ENCODE data around the gene FOXP4. TPM values are rescaled to one million over a fixed set of nuclear protein-coding genes. Genes with fewer than 3 reads are reported as not detected.

FOXP4 gene, protein sequence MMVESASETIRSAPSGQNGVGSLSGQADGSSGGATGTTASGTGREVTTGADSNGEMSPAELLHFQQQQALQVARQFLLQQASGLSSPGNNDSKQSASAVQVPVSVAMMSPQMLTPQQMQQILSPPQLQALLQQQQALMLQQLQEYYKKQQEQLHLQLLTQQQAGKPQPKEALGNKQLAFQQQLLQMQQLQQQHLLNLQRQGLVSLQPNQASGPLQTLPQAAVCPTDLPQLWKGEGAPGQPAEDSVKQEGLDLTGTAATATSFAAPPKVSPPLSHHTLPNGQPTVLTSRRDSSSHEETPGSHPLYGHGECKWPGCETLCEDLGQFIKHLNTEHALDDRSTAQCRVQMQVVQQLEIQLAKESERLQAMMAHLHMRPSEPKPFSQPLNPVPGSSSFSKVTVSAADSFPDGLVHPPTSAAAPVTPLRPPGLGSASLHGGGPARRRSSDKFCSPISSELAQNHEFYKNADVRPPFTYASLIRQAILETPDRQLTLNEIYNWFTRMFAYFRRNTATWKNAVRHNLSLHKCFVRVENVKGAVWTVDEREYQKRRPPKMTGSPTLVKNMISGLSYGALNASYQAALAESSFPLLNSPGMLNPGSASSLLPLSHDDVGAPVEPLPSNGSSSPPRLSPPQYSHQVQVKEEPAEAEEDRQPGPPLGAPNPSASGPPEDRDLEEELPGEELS
- total RNA-seq (2014; rRNA removed; shearing (Covaris generic)) (3.9 and 5.4 TPM in 2 replicates), polyA plus RNA-seq (2016; fragmentation: Nextera tagmentation; extraction: Ambion mirVana) (1.1 and 1.4 TPM in 2 replicates)

DNA sequence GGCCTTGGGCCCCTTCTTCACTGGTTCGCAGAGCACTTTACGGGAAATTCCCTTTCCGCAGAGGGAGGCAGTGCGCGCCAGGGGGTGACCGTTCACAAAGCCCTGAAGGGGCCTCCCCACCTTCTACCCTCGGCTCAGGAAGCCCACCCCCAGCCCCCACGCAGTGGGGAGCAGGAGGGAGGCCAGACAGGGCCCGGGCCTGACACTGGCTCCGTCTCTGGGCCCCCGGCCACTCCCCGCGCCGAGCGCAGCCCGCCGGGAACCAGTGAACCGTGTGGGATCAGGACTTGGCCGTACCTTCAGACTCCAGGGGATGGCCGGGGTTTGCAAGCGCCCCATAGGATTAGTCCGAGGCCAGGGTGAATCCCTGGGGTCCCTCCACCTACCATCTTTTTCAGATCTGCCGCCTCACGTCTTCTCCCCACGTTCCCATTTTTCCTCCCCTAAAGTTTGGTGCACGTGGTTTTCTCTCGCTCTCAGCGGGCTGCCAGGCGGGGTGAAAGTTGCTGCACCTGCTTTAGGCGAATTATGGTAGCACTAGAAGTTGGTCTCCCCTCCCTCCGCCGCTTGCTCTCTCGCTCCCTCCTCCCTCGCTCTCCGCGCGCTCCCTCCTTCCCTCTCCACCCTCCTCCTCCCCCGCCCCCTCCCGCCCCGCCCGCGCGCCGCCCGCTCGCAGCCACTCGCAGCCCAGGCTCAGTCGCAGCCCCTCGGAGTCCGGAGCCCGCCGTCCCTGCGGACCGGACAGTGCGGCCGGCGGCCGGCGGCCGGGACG, at the start of gene FOXP4:
Gene FOXP4 (plus strand): TSS at position 679 of the 772 bp plus-strand sequence. CDS start 19,380 bp downstream, outside the sequence.
- Histone ChIP-seq H2AFZ (peak within 1 kb of the TSS; percentile 86), H4K20me1 (ENCODE audit: insufficient read depth) (no peaks in the 10 kb centered on the region), H3K9me3 (ENCODE audit: low read depth) (no peaks in the 10 kb centered on the region), H3F3A (ENCODE audit: insufficient read depth) (no peaks in the 10 kb centered on the region), H3K4me1 (ENCODE audit: insufficient read depth) (no peaks in the 10 kb centered on the region), H3K4me2 (ENCODE audit: unreplicated experiment) (peak within 1 kb of the TSS; percentile 99), H3K4me3 (peak within 1 kb of the TSS; percentile 80), H3K9me2 (ENCODE audit: insufficient read depth) (no peaks in the 10 kb centered on the region), H3K79me2 (ENCODE audit: insufficient read depth) (0 out of 2 replicates have a peak, but pooled peaks cover 23% of the 10 kb centered on the region), H3K27me3 (replicated peaks; ENCODE audit: insufficient read depth) (no peaks in the 10 kb centered on the region), H3K27ac (no peak within 1 kb of the TSS), H3K9ac (peak within 1 kb of the TSS; percentile 60), H3K36me3 (ENCODE audit: low read depth) (no peaks in the 10 kb centered on the region)
- 2 to 4% methylated on average over 38 to 61 of the region's 61 CpGs for WGBS, 2 experiments (ENCODE audit: low coverage in 1 of 2, low lambda C conversion rate in 2 of 2, missing lambda C conversion rate in 2 of 2)
- in situ Hi-C loops (cut with MboI) = no loop called here
- TF ChIP-seq EZH2phosphoT487 (IDR thresholded peaks at IDR 0.05; ENCODE audit: insufficient read depth, low read depth) (no peak), EZH2 (IDR thresholded peaks at IDR 0.05; ENCODE audit: insufficient read depth, poor library complexity, severe bottlenecking) (no peak)
- peak; percentile 96 for DNase-seq

GRCh38 chr6:41497573-41497972, 48.6 kb upstream of the FOXP4 start:
- Histone ChIP-seq H2AFZ (no peak overlapping the region), H3K4me1 (ENCODE audit: insufficient read depth) (no peaks in the 10 kb centered on the region), H3K36me3 (ENCODE audit: low read depth) (no peaks in the 10 kb centered on the region), H3K79me2 (ENCODE audit: insufficient read depth) (no peaks in the 10 kb centered on the region), H4K20me1 (ENCODE audit: insufficient read depth) (no peaks in the 10 kb centered on the region), H3F3A (ENCODE audit: insufficient read depth) (no peaks in the 10 kb centered on the region), H3K4me3 (no peak overlapping the region), H3K9me3 (ENCODE audit: low read depth) (no peaks in the 10 kb centered on the region), H3K9ac (no peak overlapping the region), H3K4me2 (ENCODE audit: unreplicated experiment) (no peak overlapping the region), H3K9me2 (ENCODE audit: insufficient read depth) (no peaks in the 10 kb centered on the region), H3K27ac (no peak overlapping the region), H3K27me3 (replicated peaks; ENCODE audit: insufficient read depth) (peaks cover 25% of the 10 kb centered on the region)
- 67 to 77% methylated on average over 3 of the region's 3 CpGs for WGBS, 2 experiments (ENCODE audit: low coverage in 1 of 2, low lambda C conversion rate in 2 of 2, missing lambda C conversion rate in 2 of 2)
- TF ChIP-seq EZH2phosphoT487 (IDR thresholded peaks at IDR 0.05; ENCODE audit: insufficient read depth, low read depth) (no peak), EZH2 (IDR thresholded peaks at IDR 0.05; ENCODE audit: insufficient read depth, poor library complexity, severe bottlenecking) (no peak)
- in situ Hi-C loops (cut with MboI) = no loop called here
- no peak for DNase-seq

GRCh38 chr6:41497994-41498393, 48.2 kb upstream of the FOXP4 start:
- Histone ChIP-seq H3F3A (ENCODE audit: insufficient read depth) (no peaks in the 10 kb centered on the region), H3K9ac (no peak overlapping the region), H3K36me3 (ENCODE audit: low read depth) (no peaks in the 10 kb centered on the region), H3K27me3 (replicated peaks; ENCODE audit: insufficient read depth) (peaks cover 25% of the 10 kb centered on the region), H3K4me3 (no peak overlapping the region), H3K79me2 (ENCODE audit: insufficient read depth) (no peaks in the 10 kb centered on the region), H3K27ac (no peak overlapping the region), H2AFZ (no peak overlapping the region), H3K4me1 (ENCODE audit: insufficient read depth) (no peaks in the 10 kb centered on the region), H4K20me1 (ENCODE audit: insufficient read depth) (no peaks in the 10 kb centered on the region), H3K9me3 (ENCODE audit: low read depth) (no peaks in the 10 kb centered on the region), H3K4me2 (ENCODE audit: unreplicated experiment) (no peak overlapping the region), H3K9me2 (ENCODE audit: insufficient read depth) (no peaks in the 10 kb centered on the region)
- in situ Hi-C loops (cut with MboI) = no loop called here
- DNase-seq = peak; percentile 45
- TF ChIP-seq EZH2phosphoT487 (IDR thresholded peaks at IDR 0.05; ENCODE audit: insufficient read depth, low read depth) (no peak), EZH2 (IDR thresholded peaks at IDR 0.05; ENCODE audit: insufficient read depth, poor library complexity, severe bottlenecking) (no peak)
- WGBS, 2 experiments (ENCODE audit: low coverage in 1 of 2, low lambda C conversion rate in 2 of 2, missing lambda C conversion rate in 2 of 2) = 17 to 44% methylated on average over 2 of the region's 2 CpGs

- in situ Hi-C loops (cut with MboI) = no loop called here
- H3K4me2 ChIP-seq (ENCODE audit: unreplicated experiment) = no peak overlapping the region
- TF ChIP-seq EZH2phosphoT487 (IDR thresholded peaks at IDR 0.05; ENCODE audit: insufficient read depth, low read depth) (no peak), EZH2 (IDR thresholded peaks at IDR 0.05; ENCODE audit: insufficient read depth, poor library complexity, severe bottlenecking) (no peak)
- H3K27ac ChIP-seq = no peak overlapping the region
- peaks cover 22% of the 10 kb centered on the region for H3K27me3 ChIP-seq (replicated peaks; ENCODE audit: insufficient read depth)
- no peaks in the 10 kb centered on the region for H3K36me3 ChIP-seq (ENCODE audit: low read depth)
- H3F3A ChIP-seq (ENCODE audit: insufficient read depth) = no peaks in the 10 kb centered on the region
- H3K4me3 ChIP-seq = no peak overlapping the region
- 71 to 74% methylated on average over 5 to 6 of the region's 6 CpGs for WGBS, 2 experiments (ENCODE audit: low coverage in 1 of 2, low lambda C conversion rate in 2 of 2, missing lambda C conversion rate in 2 of 2)
- no peak for DNase-seq
- H3K4me1 ChIP-seq (ENCODE audit: insufficient read depth) = no peaks in the 10 kb centered on the region
- no peaks in the 10 kb centered on the region for H4K20me1 ChIP-seq (ENCODE audit: insufficient read depth)
- no peak overlapping the region for H3K9ac ChIP-seq
- H3K9me3 ChIP-seq (ENCODE audit: low read depth) = no peaks in the 10 kb centered on the region
- H3K79me2 ChIP-seq (ENCODE audit: insufficient read depth) = no peaks in the 10 kb centered on the region
- no peak overlapping the region for H2AFZ ChIP-seq
- H3K9me2 ChIP-seq (ENCODE audit: insufficient read depth) = no peaks in the 10 kb centered on the region
Observed at GRCh38 chr6:41498968-41499599, 47.1 kb upstream of the FOXP4 start.
